Measurements from ENCODE around the gene TMEM132D. TPM values are rescaled to one million over a fixed set of nuclear protein-coding genes. Genes with fewer than 3 reads are reported as not detected.

TMEM132D gene
- total RNA-seq, 1 donor from 2014 or later = 16.5 TPM

DNA sequence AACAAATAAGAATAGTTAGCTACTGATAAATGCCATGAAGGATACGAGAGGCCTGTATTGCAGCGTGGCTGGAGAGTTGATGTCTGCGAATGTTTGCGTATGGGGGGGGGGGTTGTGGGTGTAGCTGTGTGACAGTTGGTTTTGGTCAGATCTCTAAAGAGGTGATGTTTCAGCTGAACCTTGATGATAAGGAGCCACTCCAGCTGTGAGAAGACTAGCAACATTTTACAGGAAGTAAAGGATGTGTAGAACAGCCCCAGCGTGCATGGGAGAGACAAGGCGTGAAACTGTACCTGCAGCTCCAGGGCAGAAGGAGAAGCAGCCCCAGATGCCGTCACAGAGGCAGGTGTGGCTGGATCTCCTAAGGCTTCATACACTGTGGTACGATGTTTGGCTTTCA, 416.9 kb downstream of the TMEM132D start:
- H3K4me3 Mint-ChIP-seq (ENCODE audit: unreplicated experiment) = no peak overlapping the region
- peaks cover 4% of the 10 kb centered on the region for H3K4me1 Mint-ChIP-seq (ENCODE audit: low read depth, unreplicated experiment)
- H3K36me3 Mint-ChIP-seq (ENCODE audit: unreplicated experiment) = peaks cover 3% of the 10 kb centered on the region
- peaks cover 3% of the 10 kb centered on the region for H3K27me3 Mint-ChIP-seq (ENCODE audit: unreplicated experiment)
- H3K9me3 Mint-ChIP-seq (ENCODE audit: unreplicated experiment) = peaks cover 17% of the 10 kb centered on the region
- DNase-seq = no peak
- no peak for TF ChIP-seq CTCF (IDR thresholded peaks at IDR 0.05; ENCODE audit: partially characterized antibody, unreplicated experiment)
- no peak overlapping the region for H3K27ac Mint-ChIP-seq (ENCODE audit: unreplicated experiment)

- Mint-ChIP-seq H3K4me1 (ENCODE audit: low read depth, unreplicated experiment) (peaks cover 5% of the 10 kb centered on the region), H3K9me3 (ENCODE audit: unreplicated experiment) (peaks cover 21% of the 10 kb centered on the region), H3K36me3 (ENCODE audit: unreplicated experiment) (peaks cover 9% of the 10 kb centered on the region), H3K4me3 (ENCODE audit: unreplicated experiment) (no peak overlapping the region), H3K27ac (ENCODE audit: unreplicated experiment) (no peak overlapping the region), H3K27me3 (ENCODE audit: unreplicated experiment) (peaks cover 4% of the 10 kb centered on the region)
- TF ChIP-seq CTCF (IDR thresholded peaks at IDR 0.05; ENCODE audit: partially characterized antibody, unreplicated experiment) = no peak
- DNase-seq = no peak
Observed at GRCh38 chr12:129483111-129483893, 420.5 kb downstream of the TMEM132D start.

DNA sequence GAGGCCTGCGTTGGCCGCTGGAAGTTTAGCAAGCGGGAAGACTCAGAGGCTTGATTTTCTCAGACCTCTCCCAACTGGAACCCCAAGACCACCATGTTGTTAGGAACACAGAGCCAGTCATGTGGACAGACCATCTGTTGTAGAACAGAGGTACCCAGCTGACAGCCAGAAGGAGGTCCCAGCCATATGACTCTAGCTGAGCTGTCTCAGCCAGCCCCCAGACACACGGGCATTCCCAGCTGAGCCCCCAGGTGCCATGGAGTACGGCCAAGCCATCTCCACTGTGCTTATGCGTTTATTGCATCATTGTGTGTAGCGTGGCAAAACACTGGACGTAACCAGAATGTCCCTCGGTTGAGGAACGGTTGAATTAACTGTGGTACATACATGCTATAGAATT, 421.9 kb downstream of the TMEM132D start:
- Mint-ChIP-seq H3K4me3 (ENCODE audit: unreplicated experiment) (no peak overlapping the region), H3K27ac (ENCODE audit: unreplicated experiment) (peak overlapping the region; percentile 90), H3K36me3 (ENCODE audit: unreplicated experiment) (peaks cover 9% of the 10 kb centered on the region), H3K4me1 (ENCODE audit: low read depth, unreplicated experiment) (peaks cover 5% of the 10 kb centered on the region), H3K9me3 (ENCODE audit: unreplicated experiment) (peaks cover 16% of the 10 kb centered on the region), H3K27me3 (ENCODE audit: unreplicated experiment) (peaks cover 4% of the 10 kb centered on the region)
- DNase-seq = peak; percentile 58
- no peak for TF ChIP-seq CTCF (IDR thresholded peaks at IDR 0.05; ENCODE audit: partially characterized antibody, unreplicated experiment)

GRCh38 chr12:129470196-129470595, 433.6 kb downstream of the TMEM132D start:
- Mint-ChIP-seq H3K4me1 (ENCODE audit: low read depth, unreplicated experiment) (peaks cover 13% of the 10 kb centered on the region), H3K27ac (ENCODE audit: unreplicated experiment) (no peak overlapping the region), H3K36me3 (ENCODE audit: unreplicated experiment) (peaks cover 4% of the 10 kb centered on the region), H3K9me3 (ENCODE audit: unreplicated experiment) (peaks cover 17% of the 10 kb centered on the region), H3K4me3 (ENCODE audit: unreplicated experiment) (no peak overlapping the region), H3K27me3 (ENCODE audit: unreplicated experiment) (peaks cover 7% of the 10 kb centered on the region)
- DNase-seq = no peak
- no peak for TF ChIP-seq CTCF (IDR thresholded peaks at IDR 0.05; ENCODE audit: partially characterized antibody, unreplicated experiment)

DNA sequence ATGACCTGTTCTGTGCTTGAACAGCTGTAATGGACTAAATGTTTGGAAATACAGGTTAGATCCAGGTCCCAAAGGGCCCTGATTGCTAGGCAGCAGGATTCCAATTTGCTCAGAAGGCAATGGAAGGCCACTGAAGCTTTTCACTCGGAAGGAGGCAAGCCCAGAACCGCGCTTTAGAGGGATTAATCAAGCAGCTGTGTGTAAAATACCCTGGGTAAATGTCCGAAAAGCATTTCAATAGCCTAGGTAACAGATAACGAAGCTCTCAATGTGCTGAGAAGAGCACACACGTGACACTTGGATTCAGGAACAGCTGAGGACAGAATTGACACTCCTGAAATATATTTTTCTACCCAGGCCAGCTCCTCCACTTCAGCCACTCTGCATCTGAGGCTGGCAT, 436.1 kb downstream of the TMEM132D start:
- Mint-ChIP-seq H3K27me3 (ENCODE audit: unreplicated experiment) (peaks cover 6% of the 10 kb centered on the region), H3K27ac (ENCODE audit: unreplicated experiment) (no peak overlapping the region), H3K4me1 (ENCODE audit: low read depth, unreplicated experiment) (peaks cover 13% of the 10 kb centered on the region), H3K9me3 (ENCODE audit: unreplicated experiment) (peaks cover 17% of the 10 kb centered on the region), H3K4me3 (ENCODE audit: unreplicated experiment) (no peak overlapping the region), H3K36me3 (ENCODE audit: unreplicated experiment) (peaks cover 4% of the 10 kb centered on the region)
- DNase-seq = no peak
- TF ChIP-seq CTCF (IDR thresholded peaks at IDR 0.05; ENCODE audit: partially characterized antibody, unreplicated experiment) = no peak
